Colon (tissue), 2 donors: ENCODE results near the gene DYNLT5.
"Not testable (repeated sequence)": the region's sequence is repeated elsewhere in the genome, so short reads cannot be mapped to it uniquely, and the experiment has no call there.

Experiments used
- FAIRE-seq: peaks from 2 replicates; lab custom pipeline; 2012; peaks lifted over from hg19 to GRCh38; lab: Jason Lieb, UNC
- donor health status: control.
- donor health status: control.

Gene DYNLT5

DNA sequence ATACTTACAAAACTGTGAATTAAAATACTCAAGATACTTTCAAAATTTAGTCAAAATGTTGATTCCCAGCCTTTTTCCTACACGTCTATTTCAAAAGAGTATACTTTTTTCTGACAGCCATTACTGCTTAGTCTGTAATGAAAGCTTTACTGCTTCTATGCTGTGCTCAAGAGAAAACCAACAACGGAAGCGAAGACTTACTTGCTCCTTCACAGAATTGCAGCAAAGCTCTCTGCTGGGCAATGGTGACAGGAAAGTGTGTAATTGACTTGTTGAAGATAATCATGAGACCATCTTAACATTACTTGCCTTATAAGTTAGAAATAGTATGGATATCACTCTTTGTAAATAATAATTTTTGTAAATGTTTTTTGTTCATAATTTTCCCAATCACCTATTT is 1.7 kb upstream of the DYNLT5 start:
- no peak for FAIRE-seq

DNA sequence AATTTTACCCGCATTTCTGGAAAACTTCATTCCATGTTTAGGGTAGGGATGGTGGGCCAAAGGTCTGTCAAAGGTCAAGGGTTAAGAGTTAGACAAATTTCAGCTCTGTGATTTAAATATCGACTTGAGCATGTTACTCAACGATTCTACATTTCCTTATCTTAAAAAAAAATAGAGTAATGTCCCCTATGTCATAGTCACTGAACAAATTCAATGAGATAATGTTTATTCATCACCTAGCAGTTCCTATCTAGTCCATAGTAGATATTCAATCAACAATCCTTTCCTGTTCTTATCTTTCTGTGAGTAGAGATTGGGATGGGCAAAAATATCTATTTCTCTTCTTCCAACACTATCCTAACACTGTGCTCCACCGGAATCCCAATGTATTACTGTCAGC is 1.1 kb upstream of the DYNLT5 start:
- FAIRE-seq: no peak

GRCh38 chr1:66752671-66753371 is 562 bp downstream of the DYNLT5 start:
- FAIRE-seq: no peak

DNA sequence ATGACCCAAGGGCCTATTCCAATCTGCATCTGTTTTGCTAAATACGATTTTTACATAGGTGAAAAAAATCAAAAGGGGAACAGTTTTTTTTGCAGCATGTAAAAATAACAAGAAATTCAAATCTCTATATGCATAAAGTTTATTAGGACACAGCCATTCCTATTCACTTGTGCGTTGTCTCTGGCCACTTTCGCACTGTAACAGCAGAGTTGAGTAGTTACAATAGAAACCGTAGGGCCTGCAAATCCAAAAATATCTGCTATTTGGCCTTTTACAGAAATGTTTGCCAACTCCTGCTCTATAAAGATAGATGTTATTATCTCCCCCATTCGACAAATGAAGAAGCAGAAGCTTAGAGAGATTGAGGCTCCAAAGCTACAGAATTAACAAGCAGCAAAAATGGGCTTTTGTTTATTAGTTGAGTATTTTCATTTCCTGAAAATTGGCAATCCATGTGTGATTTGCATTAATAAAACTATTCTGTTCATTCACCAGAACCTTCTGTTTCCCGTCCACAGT is 5.5 kb downstream of the DYNLT5 start:
- FAIRE-seq: no peak

DNA sequence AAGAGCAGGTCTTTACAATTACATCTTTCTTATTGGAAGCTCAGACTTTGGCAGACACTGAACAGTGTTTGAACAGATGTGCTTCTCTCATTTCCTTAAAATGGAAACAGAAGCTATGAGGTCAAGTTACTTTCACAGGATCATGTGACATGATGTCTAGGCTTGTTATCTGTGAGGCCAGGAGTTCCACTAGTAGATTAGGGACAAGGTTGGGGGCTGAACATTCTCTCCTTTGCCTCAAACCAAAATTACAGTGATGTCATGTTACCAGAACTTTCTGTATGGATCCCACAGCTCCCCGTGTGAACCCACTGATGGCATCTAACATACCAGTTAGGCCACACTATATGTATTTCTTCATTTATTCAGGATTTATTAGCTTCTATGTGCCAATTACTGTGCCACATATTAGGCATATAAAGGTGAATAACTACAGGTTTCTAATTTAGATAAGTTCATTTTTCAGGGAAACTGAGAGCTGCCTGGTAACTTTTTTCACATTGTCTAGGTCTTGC is 6.0 kb downstream of the DYNLT5 start:
- no peak for FAIRE-seq

DNA sequence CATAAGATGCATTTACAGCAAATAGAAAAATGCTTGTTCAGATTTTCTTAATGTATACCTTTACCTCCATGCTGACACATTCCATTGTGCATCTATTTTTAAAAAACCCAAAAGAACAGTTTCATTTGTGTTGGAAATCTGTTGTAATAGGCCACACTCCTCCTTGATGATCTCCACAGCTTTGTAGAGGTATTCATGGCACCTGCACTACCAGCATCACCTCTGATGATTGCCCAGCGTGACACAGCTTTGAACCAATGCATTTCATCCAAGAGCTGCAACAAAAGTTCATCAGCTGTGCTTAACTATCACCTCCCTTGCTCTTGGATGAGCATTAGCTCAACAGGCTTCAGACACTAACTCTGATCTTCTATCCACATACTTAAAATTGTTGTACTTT is 8.2 kb downstream of the DYNLT5 start:
- FAIRE-seq: no peak

GRCh38 chr1:66761221-66761620 is 9.0 kb downstream of the DYNLT5 start:
- FAIRE-seq: no peak

DNA sequence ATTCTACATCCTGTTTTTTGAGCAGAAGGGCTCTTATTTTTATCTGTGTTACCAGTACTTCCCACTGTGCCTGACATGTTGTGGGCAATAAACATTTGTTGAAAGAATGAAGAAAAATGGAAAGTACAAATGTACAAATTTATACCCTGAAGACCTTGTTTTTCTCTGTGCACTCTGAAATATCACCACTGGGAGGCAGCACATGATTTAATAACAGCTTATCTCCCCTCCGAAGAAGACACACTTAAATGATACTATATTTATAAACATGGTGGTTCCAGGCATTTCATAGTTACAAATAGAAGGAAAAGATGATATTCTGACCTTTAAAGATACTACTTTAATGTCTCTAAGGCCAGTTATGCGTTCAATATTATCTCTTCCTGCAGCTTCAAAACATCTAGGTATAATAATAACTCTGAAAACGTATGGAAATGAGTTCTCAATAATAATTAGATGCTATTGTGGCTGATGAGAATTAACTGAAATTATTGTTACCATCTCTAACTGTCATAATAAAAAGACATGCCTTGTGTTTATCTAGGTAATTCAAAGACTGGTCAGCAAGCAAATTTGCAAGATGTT is 12.8 kb downstream of the DYNLT5 start:
- FAIRE-seq: no peak

- FAIRE-seq: no peak
Measured at GRCh38 chr1:66767626-66768025, 15.4 kb downstream of the DYNLT5 start.

GRCh38 chr1:66768965-66769364 is 16.7 kb downstream of the DYNLT5 start:
- no peak for FAIRE-seq

DNA sequence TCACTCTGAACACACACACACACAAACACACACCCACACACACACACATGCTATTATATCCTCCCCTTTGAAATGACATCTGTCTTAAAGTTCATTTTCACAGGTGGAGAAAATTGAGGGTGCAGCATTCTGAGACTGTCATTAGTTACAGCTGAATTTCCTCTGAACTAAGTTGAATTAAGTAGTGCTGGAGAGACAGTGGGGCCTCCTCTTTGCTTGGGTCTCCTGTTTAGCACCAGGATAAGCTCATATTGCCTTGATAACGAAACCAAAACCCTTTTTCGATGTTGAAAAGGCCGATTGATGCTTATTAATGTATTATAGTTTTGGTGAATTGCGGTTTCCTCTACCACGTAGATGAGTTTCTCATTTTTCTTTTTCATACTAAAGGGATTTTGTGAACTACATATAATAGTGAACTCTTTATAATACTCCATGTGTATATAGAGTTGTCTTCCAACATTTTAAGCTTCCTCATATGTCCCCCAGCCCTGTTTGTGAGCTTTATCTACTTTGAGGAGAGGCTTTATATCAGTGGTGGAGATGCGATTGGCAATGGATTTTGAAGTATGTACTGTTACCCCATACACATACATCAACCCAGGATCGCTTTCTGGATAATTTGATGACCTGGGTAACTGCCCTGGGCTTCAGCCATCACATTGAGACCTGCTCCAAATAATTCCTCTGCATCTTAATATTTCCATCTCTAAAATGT is 17.4 kb downstream of the DYNLT5 start:
- FAIRE-seq: no peak

DNA sequence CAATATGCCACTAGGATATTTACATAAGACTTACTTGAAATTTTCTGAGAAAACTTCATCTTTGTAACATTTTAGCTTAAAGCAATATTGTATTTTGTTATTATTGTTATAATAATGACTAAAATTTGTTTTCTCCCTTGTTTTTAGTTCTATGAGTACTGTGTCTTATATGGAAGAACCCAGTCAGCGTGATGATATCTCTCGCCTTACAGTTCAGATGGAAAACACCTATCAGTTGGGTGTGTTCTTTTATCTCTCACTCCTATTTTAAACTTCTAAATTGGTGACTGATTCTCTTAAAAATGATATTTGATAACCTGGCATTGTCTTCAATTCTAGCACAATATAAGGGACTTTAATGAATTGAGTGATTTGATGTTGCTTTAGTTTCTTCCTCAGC is 18.0 kb downstream of the DYNLT5 start:
- FAIRE-seq: no peak

DNA sequence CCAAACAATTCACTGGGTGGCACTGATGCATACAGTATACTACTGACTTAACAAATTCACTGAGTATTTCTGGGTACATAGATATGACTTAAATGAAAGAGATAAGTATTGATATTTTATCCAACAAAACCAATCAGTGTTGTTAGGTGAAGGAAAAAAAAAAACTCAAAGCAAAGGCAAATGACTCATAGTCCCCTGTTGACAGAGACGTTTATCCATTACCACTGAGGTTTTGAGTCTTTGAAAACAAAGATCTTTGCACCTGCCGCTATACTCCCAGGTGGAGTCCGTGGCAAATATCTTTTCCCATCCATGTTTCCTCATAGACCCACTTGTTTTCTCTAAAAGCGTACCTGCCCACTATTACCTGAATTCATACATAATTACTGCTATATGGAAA is 18.4 kb downstream of the DYNLT5 start:
- no peak for FAIRE-seq

DNA sequence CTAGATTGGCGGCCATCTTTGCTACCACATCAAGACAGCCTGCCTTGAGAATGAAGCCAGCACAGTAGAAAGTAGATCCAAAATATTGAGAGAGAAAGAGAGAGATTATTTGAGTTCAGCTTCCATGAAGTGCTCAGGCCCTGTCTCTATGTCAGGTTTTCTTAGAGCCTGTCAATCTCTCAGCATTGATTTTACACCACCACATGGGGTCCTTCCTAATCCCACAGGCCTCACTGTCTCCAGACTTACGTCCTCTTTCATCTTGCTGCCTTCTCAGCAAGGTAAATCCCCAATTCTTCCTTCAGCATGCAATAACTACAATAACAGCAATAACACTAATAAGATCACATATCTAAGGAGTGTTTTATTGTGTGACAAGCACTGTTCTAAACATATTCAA is 21.0 kb downstream of the DYNLT5 start:
- FAIRE-seq: no peak

GRCh38 chr1:66774438-66774837 is 22.2 kb downstream of the DYNLT5 start:
- FAIRE-seq: no peak

- no peak for FAIRE-seq
Measured at GRCh38 chr1:66775646-66776045, 23.4 kb downstream of the DYNLT5 start.

GRCh38 chr1:66777831-66778230 is 25.6 kb downstream of the DYNLT5 start:
- FAIRE-seq: no peak

DNA sequence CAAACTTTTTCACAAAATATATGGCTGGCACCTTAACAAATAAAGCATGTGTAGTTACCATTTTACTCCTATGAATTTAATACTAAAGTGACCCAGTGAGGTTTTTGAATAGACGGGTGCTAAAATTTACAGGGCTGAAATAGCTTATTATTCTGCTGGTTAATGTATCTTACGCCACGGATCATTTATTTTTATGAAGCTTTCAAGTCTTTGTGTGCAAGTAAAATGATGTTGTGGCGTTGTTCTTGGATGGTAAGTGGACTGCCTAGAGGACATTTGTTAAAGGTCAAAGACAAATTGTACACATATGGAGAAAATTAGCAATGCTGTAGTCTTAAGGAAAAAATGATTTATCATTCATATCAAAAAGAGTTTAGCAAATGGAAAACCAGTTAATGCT is 26.0 kb downstream of the DYNLT5 start:
- FAIRE-seq: no peak

DNA sequence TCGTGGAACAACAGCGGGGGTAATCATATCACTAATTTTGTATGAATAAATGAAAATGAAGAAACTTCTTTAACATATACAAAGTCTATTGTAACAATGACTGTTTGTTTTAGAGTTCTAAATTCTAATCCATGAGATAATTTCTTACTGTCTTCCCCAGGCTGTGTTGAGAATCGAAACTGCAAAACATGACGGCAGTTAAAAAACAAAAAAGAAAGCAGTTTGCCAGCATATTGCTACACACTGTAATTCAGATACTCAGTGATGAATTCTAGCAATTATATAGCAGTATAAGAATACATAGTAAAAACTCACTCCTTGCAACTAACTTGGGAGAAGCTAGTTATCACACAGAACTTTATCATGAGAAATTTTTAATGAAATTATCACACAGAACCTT is 26.7 kb downstream of the DYNLT5 start:
- no peak for FAIRE-seq

- no peak for FAIRE-seq
Measured at GRCh38 chr1:66779475-66780078, 27.3 kb downstream of the DYNLT5 start.

- not testable (repeated sequence) for FAIRE-seq
Measured at GRCh38 chr1:66785800-66786199, 33.5 kb downstream of the DYNLT5 start.

DNA sequence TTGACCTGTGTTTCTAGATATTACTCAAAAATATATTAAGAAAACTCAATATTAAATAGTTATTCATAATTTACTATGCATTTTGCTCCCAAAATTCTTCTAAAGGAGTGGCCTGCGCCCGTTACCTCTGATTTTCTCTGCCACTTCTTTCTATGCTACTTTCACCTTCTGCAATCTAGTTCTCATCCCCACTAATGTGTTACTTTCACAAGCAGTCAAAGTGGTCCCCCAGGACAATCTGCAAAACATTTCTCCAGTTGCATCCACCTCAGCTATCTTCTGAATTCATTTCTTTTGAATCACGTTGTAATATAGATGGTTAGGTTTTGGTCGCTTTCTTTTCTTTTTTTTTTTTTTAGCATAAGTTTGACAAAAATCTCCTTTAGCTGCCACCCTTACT is 35.4 kb downstream of the DYNLT5 start:
- FAIRE-seq: no peak
